Embryonic facial prominence (tissue), 1 donor: ENCODE data around the gene ATP5ME.
"Not testable (repeated sequence)": the region's sequence is repeated elsewhere in the genome, so short reads cannot be mapped to it uniquely, and the experiment has no call there.

Experiments
- DNase-seq: peaks from one replicate; pipeline ENCODE4 v3.0.0-alpha.2; 2016; ENCODE audit errors: extremely low spot score

The ATP5ME gene

GRCh38 chr4:674172-675035, at the start of gene ATP5ME, which contains the start of gene MYL5:
Gene ATP5ME (minus strand): TSS chr4:674276. CDS start chr4:674247, 29 bp downstream.
Gene MYL5 (plus strand): TSS chr4:674542. CDS start chr4:678027, 3,485 bp downstream.
- DNase-seq, result peak; percentile 91

- no peak for DNase-seq
Observed at GRCh38 chr4:722851-723360, 48.8 kb upstream of the ATP5ME start.

DNA sequence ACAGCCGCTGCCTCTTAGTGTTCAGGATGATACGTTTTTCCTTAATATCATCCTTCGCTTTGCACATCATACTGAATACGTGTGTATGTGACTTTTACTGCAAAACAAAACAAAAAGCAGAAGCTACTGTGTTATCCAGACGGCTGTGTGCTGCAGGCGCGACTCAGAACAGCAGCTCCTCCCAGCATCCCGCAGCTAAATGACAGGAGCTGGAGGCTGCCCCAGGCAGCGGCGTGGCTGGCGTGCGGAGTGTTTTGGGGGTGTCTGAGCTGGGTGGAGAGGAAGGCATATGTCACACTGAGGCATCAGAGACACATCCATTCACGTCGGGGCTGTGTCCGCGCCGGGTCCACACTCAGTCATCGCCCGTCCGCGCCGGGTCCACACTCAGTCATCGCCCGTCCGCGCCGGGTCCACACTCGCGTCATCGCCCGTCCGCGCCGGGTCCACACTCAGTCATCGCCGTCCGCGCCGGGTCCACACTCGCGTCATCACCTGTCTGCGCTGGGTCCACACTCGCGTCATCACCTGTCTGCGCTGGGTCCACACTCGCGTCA, 48.2 kb upstream of the ATP5ME start:
- no peak for DNase-seq

GRCh38 chr4:721261-722168, 47.4 kb upstream of the ATP5ME start:
- no peak for DNase-seq

DNA sequence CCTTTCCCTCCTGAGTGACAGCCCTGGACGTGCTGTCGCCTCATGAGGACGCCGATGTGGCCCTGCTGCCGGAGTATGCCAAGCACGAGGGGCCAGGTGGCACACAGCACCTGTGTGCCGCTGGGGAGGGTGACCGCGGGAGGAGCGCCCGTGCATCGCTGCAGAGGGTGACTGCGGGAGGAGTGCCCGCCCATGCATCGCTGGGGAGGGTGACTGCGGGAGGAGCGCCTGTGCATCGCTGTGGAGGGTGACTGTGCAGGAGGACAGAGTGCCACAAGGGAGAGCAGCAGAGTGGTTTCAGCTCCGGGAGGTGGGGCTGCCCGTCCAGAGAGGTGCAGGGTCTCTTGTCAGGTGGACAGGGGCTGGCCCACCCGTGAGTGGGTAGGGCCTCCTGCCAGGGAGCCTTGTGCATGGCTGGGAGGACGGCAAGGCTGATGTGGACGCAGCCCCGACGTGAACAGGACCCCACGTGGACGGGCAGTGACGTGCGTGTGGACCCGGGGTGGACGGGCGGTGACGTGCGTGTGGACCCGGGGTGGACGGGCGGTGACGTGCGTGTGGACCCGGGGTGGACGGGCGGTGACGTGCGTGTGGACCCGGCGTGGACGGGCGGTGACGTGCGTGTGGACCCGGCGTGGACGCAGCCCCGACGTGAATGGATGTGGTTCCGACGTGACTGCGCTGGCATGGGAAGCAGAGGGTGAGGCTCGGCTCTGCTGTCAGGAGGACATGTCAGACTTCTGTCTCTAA, 46.2 kb upstream of the ATP5ME start:
- no peak for DNase-seq

- DNase-seq, result no peak
Observed at GRCh38 chr4:718460-718859, 44.4 kb upstream of the ATP5ME start.

- no peak for DNase-seq
Observed at GRCh38 chr4:717601-718320, 43.7 kb upstream of the ATP5ME start.

DNA sequence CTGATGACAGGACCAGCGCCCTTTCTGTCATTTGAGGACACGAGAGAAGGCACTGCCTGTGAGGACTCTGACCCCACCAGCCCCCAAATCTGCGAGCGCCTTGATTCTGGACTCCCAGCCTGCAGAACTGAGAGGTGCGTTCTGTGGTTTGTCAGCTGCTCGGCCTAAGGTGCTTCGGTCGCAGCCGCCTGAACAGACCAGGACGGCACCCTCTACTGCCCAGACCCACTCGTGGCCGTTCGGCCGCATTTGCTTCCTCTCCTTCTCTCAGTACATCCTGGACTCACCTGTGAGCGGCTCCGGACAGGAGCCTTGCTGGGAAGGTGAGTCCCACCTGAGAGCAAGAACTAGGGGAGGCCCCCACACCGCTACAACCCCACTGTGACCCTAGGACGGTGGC, 40.0 kb upstream of the ATP5ME start:
- DNase-seq, result no peak

- DNase-seq, result no peak
Observed at GRCh38 chr4:712916-713632, 39.0 kb upstream of the ATP5ME start.

DNA sequence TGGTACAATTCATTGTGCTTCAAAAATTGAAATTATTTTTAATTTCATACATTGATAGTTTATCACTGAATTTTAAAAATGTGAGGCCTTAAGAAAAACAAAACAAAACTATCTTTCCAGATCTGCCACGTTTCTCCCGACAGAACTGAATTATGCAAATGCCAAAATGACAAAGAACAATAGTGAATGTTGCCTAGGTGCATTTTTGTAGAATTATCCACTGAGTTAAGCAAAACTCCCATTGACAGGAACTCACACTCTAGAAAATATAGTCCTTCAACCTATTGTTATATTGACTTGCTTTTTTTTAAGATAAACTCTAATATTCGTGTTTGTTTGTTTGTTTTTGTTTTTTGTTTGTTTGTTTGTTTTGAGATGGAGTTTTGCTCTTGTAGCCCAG, 38.0 kb upstream of the ATP5ME start:
- no peak for DNase-seq

- DNase-seq, result no peak
Observed at GRCh38 chr4:710916-711315, 36.8 kb upstream of the ATP5ME start.

GRCh38 chr4:710116-710515, 36.0 kb upstream of the ATP5ME start:
- no peak for DNase-seq

GRCh38 chr4:709348-709747, 35.3 kb upstream of the ATP5ME start:
- DNase-seq, result no peak

GRCh38 chr4:708631-708933, 34.5 kb upstream of the ATP5ME start:
- no peak for DNase-seq

DNA sequence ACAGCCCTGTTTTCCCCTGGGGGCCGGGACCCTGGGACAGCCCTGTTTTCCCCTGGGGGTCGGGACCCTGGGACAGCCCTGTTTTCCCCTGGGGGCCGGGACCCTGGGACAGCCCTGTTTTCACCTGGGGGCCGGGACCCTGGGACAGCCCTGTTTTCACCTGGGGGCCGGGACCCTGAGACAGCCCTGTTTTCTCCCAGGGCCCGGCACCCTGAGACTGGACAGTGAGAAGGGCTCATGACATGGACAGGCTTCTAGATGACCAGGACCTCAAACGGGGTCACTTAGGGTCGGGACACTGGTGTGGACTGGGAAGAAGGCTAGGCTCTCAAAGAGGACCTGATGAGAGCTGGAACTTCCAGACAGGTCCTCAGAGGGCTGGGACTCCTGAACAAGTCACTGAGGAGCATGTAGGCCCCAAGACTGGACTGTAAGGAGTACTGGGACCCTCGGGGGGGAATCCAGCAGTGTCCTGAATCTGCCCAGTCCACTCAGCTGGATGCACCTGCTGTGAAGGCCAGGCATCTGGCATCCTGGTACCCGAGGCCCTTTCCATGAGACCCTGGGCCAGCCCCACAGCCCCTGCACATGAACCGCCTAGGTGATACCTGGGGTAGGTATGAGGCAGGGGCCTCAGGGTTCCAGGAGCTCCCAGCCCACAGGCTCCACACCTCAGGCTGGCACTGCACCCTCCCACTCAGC, 34.0 kb upstream of the ATP5ME start:
- no peak for DNase-seq

DNA sequence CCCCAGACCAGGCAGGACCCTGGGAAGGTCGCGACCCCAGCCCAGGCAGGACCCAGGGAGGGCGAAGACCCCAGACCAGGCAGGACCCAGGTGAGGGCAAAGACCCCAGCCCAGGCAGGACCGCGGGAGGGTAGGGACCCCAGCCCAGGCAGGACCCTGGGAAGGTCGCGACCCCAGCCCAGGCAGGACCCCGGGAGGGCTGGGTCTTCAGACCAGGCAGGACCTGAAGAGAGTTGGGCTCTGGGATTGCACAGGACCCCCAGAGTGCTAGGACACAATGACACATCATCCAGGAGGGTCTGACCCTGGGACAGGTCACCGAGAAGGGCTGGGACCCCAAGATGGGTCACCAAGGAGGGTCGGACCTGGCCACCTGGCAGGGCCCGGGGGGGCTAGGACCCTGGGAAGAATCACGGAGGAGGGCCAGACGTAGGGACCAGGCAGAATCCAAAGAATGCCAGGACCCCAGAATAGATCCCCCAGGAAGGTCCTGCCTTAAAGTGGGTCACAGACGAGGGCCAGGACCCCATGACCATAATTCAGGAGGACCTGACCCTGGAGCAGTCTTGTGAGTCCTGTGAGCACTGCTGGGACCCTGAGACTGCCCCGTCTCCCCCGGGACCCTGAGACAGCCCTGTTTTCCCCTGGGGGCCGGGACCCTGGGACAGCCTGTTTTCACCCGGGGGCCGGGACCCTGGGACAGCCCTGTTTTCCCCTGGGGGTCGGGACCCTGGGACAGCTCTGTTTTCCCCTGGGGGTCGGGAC, 32.9 kb upstream of the ATP5ME start:
- no peak for DNase-seq

GRCh38 chr4:706083-706633, 32.1 kb upstream of the ATP5ME start:
- DNase-seq, result not testable (repeated sequence)

- peak; percentile 92 for DNase-seq
Observed at GRCh38 chr4:705278-706082, 31.4 kb upstream of the ATP5ME start, which contains the start of gene PCGF3. Gene PCGF3 (plus strand): TSS chr4:705832. CDS start chr4:733681, 27,849 bp downstream.
